NCI-H748 (cell line): ENCODE data around the gene CDKN2B-AS1.

Source experiments
- DNase-seq: peaks from one replicate; lab custom pipeline; 2025; ENCODE audit not compliant: unreplicated experiment; lab: John Stamatoyannopoulos, UW

CDKN2B-AS1 gene

DNA sequence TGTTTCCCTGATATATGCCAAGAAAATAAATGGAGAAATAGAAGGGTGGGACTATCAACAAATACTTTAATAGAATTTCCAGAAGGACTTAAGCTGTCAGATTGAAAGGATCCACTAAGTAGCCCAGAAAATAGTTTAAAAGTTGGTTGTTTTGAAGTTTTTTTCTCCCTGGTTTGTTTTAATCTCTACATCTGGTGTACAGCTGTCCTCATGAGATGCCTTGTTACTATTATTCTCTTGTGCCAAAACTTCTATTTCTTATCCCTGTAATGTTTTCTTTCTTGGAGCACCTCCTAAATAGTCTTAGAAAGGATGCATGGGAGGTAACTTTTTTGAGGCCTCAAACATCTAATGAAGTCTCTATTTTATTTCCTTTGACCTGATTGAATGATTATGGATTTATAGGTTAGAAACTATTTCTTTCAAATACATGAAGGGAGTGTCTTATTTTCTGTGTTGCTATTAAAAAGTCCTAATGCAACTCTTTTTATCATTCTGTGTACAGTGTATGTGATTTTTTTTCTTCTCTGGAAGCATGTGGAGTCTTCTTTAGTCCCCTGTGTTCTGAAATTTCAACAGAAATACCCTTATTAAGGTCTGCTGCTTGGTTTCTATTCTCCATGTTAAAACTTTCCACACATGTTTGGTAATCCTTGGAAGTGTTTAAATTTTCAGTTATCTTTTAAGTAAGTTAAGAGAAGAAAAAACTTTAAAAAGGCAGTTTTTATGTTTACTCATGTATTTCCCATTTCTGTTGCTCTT lies 154.5 kb downstream of the CDKN2B-AS1 start:
- DNase-seq, result no peak

DNA sequence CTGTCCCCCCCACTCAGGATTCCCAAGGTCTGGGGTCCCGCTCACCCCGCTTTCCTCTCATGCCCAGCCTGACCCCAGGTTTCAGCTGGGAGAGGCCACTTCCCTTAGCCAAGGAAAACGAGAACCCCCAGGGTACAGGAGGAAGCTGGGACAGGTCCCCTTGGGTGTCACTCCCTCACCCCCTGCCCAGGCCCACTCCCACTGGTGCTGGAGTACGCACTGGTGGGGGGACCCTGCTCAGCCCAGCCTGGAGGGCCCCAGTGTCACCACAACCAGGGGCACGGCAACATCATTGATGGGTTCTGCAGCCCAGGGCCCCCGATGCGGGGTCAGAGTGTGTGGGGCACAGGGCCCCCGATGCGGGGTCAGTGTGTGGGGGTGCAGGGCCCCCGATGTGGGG lies 159.5 kb downstream of the CDKN2B-AS1 start:
- no peak for DNase-seq

- no peak for DNase-seq
These were observed 162.0 kb downstream of the CDKN2B-AS1 start for GRCh38 chr9:22156586-22156985.

DNA sequence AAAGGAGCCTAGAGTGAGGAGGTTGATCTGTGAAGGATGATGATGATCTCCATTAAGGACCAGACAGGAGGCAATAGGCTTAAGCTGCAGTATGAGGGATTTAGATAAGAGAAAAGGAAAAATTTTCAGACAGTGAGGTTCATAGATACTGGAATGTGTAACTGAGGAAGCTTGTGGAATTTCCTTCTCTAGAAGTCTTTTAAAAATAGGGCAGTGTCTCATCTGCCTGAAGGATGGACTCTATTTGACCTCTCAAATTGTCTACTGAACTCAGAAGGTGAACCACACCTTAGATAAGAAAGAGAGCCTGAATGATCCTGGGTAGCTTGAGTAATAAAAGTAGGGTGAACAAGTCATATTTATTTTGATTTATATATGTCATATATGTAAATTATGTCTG lies 162.7 kb downstream of the CDKN2B-AS1 start:
- DNase-seq, result no peak

DNA sequence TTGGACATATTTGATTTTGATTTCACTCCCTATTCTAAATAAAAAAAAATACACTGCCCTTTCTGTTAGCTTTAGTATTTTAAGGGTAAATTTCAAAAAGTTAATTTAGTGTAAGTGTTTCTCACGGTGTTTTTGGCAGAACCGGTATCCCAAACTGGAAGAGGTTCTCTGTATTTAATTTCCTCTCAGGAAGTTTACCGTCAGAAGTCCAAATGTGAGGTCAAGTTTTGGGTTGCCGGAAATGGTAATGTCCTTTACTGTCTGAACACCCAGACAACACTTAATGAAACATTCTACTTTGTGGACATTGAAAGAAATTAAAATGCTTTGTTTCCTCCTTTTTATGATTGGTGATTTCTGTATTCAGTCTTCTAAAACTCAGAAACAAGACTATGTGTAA lies 163.2 kb downstream of the CDKN2B-AS1 start:
- no peak for DNase-seq

DNA sequence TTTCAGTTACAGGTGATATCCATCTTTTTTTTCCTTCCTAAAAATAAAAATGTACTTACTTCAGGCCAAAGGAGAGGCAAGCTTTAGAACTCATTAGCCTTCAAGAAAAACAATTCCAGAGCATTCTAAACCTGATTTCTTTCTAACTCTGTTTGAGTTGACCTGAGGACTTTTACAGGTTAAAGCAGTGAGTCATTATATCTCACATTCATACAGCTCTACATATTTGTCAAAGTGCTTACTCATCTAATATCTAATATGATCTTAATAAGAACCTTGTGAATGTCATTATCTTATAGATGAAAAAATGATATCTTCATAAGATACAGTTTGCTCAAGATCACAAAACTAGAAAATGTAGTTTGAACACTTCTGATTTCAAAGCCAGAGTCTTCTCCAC lies 163.7 kb downstream of the CDKN2B-AS1 start:
- no peak for DNase-seq

- no peak for DNase-seq
These were observed 164.3 kb downstream of the CDKN2B-AS1 start for GRCh38 chr9:22158927-22159346.

GRCh38 chr9:22159586-22159985 lies 165.0 kb downstream of the CDKN2B-AS1 start:
- no peak for DNase-seq

- DNase-seq, result no peak
These were observed 165.6 kb downstream of the CDKN2B-AS1 start for GRCh38 chr9:22160221-22160620.

GRCh38 chr9:22165144-22165543 lies 170.6 kb downstream of the CDKN2B-AS1 start:
- DNase-seq, result no peak

DNA sequence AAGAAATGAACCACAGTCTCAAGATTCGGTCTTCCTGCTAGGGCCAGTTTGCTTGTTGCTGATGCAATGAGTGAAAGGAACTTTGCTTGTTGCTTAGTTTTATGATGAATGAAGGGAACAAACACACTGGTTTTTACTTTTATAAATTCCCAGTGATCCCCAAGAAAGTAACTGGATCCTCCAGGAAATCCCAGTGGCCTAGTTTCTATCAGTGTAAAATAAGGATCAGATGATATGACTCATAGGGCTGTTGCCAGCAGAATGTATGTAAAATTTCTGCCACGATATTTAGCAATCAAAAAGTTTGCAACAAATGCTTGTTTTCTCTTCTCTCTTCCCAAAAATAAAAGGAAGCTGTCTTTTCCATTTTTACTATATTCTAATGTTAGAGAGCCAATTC lies 174.7 kb downstream of the CDKN2B-AS1 start:
- DNase-seq, result no peak

- no peak for DNase-seq
These were observed 175.3 kb downstream of the CDKN2B-AS1 start for GRCh38 chr9:22169727-22170503.
